Ovary (tissue), 3 donors: ENCODE data around the gene TDRD9.

Source experiments
- CTCF ChIP-seq, 3 donors: fragments of 450-650 bp in 2 of 3; fragments of 200-600 bp in 1 of 3; IDR thresholded peaks; one replicate each; pipeline versions ENCODE4 v1.5.1 to v1.8.0; 2016 to 2022; ENCODE audit warnings: antibody characterized with exemption in 3 of 3, mild to moderate bottlenecking in 1 of 3
- EP300 ChIP-seq: sonication (generic); formaldehyde crosslinking; IDR thresholded peaks from one replicate; pipeline ENCODE4 v1.6.1; 2017; ENCODE audit warnings: antibody characterized with exemption
- POLR2A ChIP-seq: fragments of 450-650 bp; IDR thresholded peaks from one replicate; pipeline ENCODE4 v1.6.1; 2017; ENCODE audit warnings: antibody characterized with exemption, mild to moderate bottlenecking, moderate library complexity
- donor health status: DM: no; HTN: no; CAD: no.

DNA sequence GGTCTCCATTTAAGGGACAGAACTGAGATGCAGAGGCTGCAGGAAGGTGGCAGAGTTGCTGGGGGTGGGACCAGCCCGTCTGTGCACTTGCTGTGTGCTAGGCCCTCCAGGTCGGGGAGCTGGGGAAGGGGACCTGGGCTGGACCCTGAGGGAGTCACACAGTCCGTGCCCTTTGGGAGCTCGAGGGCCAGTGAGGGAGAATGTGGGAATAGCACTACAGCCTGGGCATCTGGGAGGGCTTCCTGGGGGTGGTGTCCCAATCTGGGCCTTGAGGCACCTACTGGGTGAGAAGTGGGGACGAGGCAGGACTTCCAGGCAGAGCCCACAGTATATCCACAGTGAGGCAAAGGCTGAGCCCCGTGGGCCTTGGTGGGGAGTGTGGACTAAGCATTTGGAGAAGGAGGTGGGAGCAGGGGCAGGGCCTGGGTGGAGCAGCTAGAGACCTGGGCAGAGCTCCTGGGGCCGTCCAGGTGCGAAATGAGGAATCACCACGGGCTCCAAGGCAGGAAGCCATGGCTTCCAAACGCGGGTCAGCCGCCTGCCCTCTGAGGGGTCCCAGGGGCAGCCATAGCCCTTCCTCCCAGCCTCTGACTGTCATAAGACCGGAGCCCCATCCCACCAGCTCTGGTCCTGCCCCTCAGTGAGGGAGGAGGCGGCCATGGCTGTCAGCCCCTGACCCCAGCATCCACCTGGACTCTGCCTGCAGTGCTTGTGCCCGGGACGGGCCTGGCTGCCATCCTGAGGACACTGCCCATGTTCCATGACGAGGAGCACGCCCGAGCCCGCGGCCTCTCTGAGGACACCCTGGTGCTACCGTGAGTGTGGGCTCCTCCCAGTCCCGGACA lies 163.9 kb downstream of the TDRD9 start:
- no peak for TF ChIP-seq CTCF (IDR thresholded peaks at IDR 0.05)
- TF ChIP-seq POLR2A: no peak
- TF ChIP-seq EP300: no peak
